Activated naive CD4-positive, alpha-beta T cell treated with Interleukin-2 at 50 U/mL for 16 hours (primary cell): ENCODE data around the gene CD247.
A peak's percentile ranks its signal among the peaks of the same experiment; 100 is the strongest.

Experiments used
- DNase-seq: peaks from one replicate; pipeline ENCODE4 v3.0.0-alpha.2; 2020

Gene CD247

DNA sequence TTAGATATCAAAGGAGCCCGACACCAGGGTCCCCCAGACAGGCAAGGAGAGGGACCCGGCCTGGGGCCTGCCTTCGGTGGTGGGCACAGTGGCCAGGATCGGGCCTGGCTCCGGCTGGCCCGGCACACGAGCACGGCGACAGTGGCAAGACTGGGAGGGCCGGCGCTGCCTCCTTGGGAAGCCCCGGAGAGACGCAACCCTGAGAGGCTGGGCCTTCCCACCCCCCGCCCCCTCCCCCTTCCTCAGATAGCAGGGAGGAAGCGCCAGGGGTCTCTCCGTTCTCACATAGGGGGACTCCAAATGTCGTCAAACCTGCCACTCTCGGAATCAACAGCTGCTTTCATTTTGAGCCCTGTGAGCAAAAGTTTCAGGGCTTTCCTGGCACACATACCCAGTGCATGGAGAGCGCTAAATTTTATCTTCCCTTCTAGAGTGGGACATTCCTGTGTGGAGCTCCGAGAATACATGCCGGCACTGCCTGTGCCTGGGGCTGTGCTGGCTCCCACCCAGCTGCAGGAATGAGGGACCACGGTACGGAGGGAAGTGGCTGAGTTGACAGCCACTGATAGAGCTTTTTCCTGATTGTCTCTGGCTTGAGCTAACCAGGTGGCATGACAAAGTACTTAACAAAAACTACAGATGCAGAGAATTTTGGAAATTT, 62.4 kb downstream of the CD247 start:
- DNase-seq, result peak; percentile 54

DNA sequence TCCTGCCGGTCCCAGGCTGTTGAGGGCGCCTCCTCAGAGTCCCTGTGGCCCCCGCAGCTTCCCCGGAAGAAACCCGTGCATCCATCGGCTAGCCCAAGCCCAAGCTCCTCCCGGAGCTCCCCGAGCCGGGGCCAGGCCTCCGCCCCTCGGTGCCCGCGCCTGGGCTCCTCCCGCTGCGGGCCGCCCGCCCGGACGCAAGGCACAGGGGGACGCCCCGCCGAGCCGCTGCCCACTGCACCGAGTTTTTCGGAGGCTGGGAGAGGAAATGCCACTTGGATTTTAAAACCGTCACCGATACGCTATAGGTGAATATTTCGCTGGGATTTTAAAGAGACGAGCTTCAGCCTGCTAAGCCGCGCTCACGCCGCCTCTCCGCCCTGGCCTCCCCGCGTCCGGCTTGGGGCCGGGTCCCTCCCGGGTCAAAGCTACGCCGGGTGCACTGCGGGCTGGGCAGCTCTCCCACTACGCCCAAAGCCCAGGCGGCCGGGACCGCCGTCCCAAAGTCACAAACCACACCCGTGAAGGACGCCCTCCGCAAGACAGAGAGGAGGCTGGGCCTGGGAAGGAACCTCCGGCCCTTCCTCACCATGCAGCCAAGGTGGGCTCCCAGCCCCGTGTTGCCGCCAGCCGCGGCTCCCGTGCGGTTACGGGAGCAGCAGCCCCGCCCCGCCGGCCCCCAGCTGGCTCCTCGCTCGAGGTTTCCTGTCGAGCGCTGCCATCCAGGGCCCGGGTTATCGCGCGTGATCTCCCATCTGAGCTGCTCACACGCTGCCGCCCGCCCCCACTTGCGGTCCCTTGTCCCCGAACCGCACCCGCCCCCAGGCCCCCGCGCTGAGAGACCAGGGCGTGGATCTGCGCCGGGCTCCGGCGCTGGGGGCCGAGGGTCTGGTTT, 63.2 kb downstream of the CD247 start:
- DNase-seq, result peak; percentile 82

DNA sequence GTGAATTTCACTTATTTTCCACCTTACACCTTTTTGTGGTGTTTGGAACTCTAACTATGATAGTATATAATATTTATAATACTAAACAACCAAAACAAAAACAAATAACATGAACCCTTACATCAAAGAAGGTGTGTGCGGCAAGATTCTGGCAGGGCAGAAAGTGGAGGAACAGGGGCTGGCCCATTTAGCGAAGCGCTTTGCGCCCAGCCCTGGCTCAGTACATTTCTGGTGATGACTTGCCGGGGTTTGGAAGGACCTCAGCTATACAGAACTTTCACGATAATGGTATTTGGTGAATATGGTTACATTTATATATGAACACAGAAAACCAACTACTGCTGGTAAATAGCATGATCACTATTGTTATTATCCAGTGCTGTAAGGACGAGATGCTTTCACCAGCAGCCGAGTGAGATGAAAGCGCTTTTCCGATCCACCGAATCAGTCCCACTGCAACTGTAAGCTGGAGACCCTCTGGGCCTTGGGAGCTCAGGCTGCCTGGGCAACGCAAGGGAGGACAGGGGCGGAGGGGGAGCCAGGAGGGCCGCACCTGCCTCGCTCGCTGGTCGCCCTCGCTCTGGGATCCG, 63.9 kb downstream of the CD247 start:
- peak; percentile 29 for DNase-seq

DNA sequence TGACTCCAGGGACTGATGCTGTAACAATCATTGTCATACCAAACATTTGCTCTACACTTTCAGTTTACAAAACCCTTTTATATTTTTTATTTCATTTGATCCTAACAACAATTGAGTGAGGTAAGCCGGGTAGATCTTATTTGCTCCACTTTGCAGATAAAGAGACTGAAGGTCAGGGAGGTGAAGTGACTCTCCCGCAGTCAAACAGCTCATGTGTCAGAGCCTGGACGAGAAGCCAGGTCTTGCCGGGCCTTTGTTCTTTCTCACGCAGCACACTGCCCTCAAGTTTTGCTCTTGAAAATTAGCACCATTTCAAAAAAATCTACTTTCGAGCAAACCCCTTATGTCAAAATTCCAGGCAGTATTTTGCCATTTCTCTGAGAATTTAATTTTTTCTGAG, 65.2 kb downstream of the CD247 start:
- DNase-seq, result no peak

DNA sequence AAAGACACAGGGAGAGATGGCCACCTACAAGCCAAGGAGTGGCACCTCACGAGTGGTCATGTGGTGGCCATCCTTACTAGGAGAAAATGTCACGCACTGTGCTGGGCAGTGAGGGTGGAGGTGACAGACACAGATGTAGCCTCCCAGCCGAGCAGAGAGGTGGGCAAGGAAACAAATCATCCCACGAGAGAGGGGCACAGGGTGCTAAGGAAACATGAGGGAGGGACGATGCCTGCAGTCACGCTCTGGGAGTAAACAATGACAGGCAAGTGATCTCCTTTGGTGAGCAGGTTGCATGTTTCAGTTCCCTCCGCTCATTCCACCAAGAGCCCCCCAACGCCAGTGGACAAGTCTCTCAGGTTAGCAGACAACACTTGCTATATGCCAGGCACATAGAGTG, 65.8 kb downstream of the CD247 start:
- DNase-seq, result no peak

DNA sequence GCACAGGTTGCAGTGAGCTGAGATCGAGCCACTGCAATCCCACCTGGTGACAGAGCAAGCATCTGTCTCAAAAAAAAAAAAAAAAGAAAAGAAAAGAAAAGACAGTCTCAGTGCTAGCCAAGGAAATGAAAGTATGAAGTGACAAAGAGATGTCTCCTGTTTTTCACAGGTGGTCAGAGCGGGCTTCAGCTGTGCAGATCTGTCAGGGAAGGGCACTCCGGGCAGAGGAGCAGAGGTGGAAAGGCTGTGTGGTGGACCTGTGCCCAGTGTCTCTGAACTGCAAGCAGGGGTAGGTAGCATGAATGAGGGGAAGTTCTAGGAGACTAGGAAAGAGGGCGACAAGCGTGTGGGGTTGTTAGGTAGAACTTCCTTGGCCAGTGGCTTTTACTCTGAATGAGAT, 67.5 kb downstream of the CD247 start:
- DNase-seq, result no peak

DNA sequence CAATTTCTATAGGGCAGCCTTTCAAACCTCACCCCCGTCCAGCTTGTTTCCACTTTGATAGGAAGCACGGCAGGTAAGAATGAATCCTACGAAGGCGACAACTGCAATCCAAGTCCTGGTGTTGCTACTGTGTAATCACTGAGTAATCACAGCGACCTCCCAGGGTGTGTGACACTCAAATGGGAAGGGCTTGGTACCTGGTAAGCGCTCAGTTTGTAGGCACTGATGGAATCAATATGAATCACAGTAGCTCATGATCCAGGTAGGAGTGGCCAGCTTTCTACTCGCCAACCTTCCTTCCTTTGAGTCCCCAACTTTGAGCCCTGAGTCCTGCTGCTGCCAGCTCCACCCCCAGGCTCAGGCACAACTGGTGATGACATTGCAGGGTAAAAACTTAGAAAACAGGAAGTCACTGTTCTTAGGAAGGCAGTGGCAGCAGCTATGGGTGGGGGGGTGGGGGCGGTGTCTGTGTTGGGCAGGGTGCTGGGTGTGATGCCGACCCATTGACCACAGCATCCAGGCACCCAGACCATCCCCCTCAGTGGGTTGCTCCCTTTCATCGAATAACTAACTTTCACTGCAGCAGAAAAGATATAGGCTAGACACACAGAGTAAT, 70.7 kb downstream of the CD247 start:
- DNase-seq, result peak; percentile 73

DNA sequence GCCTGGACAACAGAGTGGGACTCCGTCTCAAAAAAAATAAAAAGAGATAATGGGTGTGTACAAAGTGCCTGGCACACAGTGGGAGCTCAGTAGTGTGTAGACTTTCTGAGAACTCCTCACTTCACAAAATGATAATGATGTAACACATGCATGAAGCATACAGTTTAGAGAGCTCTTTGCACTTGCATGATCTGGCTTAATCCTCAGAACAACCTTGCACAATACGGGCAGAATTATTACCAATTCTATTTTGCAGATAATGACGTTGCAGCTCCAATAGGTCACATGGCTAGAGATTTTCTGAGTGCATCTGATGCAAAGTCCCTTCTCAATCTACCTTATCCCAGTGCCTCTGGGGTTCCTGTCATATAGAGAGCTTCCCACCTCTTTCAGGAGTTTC, 71.4 kb downstream of the CD247 start:
- DNase-seq, result no peak

DNA sequence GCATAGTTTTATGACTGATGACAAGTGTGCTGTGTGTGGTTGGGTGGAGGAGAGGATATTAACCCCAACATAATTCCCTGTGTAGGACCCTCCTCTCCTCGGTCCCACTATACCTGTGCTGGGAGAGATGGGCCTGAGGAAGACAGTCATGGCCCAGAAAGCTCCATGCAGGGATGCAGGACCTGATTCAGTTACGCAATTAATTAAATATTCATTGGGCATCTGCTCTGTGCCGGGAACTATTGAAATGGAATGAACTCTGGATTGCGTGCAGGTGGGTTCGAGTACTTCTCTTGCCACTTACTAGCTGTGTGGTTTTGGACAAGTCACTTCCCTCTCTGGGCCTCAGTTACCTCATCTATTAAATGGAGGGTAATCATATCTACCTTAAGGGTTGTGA, 74.6 kb downstream of the CD247 start:
- DNase-seq, result no peak

DNA sequence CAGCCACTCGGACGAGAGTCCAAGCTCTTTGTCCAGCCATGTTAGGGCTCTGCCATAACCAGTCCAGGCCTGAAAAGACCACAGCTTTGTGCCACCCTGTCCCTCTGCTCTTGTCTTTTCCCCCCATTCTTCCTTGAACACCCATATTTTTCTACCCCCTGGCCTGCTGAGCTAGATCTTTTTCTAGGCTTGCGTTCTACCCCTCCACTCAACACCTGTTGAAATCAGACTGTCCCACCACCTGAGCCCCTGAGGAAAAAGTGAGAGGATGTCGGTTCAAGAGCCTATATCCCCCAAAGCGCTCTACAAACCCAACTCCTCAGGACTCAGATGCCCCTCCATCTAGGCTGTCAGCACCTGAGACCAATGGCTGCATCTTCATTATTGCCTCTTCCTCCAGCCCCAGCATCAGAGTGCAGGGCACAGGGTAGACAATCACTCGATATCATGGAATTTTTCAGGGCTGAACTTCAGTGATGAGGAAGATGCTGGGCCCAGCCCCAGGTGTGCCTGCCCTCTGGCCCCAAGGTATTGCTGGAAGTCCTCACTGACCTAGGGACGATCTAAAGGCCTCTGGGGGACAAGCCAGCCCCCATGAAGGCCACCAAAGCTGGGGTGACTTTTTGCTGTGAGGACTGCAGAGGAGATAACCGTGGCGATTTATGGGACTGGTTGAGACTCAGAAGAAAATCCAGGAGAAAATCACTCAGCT, 75.3 kb downstream of the CD247 start:
- DNase-seq, result no peak

DNA sequence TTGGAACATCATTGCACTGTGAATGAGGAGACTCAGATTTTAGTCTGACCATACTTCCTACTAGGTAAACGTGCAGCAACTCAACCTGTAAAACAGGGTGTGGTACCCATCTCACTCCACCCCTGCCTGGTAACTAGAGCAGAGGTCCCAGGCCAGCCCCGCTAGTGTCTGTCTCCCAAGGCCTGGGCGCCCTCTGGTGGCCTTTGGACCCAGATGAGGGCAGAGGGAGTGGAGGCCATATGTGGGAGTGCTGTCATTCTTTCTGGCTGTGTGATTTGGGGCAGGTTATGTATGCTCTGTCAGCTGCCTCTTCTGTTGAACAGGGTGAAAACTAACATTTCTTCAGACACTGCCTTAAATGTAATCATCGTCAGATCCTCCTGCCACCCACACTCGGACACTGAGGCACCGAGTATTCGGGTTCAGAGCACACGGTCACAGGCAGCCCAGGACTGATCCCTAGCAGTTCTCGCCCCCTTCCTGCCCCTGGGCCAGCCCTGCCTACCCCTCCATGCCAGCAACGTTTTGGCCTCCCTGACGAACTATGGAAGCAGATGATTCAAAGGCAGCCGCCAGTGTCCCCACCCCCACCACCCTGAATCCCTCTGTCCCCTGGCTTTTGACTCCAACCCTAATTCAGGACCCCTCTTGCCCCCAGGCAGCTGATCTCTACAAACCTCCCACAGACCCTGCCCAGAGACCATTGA, 76.0 kb downstream of the CD247 start:
- DNase-seq, result peak; percentile 89

DNA sequence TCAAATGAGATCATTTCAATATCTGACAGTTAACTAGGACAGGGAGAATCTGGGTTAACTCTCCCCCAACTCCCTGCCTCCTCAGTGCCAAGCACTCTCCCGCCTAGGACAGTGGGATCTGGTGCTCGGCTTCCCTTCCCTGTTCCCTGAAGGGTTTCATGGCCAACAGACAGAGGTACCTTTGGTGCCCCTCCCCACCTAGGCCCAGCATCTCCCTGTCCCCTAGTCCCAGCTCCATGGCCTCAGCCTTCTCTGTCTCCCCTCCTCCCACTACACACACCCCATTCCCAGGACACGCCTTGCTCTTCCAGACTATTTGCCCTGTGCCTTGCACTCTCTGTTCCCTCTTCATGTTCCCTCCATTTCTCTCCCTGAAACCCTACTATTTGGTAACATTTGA, 77.1 kb downstream of the CD247 start:
- DNase-seq, result no peak

DNA sequence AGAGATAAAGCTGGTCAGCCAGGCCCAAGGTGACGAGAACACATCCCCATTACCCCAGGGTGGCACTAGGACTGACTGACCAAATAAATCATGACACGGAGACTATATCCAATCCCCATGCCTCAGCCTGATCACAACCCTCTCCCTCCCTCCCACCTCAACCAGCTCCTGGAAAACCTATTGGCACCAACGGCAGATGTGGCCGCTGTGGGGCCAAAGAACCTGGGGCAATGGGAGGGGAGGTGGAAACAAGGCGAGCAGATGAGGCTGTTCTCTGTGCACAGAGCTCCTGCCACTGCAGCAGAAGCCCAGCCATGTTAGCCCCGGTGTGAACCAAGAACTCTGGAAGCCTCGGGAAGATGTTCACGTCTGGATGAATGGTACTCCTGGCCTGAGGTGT, 77.6 kb downstream of the CD247 start:
- DNase-seq, result no peak

DNA sequence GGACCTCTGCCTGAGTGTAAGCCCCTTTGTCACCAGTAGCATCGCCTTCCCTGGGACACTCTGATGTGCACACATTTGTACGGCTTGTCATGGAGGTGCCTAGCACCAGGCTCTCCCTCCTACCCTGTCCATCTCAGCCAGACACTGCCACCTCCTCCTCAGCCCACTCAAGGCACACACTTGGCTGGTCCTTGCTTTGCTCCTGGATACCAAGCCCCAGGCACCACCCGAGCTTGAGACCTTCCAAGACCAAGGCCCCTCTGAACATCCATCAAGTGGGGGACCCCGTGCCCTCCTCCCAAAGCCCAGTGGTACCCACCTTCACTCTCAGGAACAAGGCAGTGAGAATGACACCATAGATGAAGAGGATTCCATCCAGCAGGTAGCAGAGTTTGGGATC, 78.0 kb downstream of the CD247 start:
- no peak for DNase-seq

DNA sequence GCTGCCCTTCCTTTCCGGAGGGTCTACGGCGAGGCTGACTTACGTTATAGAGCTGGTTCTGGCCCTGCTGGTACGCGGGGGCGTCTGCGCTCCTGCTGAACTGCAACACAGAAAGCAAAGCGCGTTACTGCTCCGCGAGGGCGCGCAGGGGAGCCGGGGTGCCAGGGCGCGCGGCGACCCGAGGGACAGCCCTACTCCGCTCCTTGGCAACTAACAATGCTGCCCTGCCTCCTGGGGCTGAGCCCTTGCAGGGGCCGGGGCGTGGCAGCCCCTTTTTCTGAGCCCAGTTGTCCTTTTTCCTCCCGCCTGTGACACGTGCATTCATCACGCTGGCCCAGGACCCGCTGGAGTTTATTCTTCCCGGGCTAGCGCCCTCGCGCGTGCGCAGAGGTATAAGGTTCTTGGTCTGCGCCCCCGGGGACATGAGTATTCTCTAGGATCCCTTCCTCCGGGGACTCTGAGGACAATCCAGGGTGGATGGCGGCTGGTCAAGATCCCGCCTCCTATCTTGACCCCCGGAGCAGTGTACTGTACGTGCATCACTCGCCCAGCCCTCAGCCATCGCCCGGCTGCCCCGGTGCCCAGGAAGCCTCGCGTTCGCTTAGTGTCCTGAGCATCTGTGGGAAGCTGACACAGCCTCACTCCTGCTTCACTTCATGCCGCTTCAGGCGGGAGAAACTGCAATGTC, 78.9 kb downstream of the CD247 start:
- DNase-seq, result no peak

DNA sequence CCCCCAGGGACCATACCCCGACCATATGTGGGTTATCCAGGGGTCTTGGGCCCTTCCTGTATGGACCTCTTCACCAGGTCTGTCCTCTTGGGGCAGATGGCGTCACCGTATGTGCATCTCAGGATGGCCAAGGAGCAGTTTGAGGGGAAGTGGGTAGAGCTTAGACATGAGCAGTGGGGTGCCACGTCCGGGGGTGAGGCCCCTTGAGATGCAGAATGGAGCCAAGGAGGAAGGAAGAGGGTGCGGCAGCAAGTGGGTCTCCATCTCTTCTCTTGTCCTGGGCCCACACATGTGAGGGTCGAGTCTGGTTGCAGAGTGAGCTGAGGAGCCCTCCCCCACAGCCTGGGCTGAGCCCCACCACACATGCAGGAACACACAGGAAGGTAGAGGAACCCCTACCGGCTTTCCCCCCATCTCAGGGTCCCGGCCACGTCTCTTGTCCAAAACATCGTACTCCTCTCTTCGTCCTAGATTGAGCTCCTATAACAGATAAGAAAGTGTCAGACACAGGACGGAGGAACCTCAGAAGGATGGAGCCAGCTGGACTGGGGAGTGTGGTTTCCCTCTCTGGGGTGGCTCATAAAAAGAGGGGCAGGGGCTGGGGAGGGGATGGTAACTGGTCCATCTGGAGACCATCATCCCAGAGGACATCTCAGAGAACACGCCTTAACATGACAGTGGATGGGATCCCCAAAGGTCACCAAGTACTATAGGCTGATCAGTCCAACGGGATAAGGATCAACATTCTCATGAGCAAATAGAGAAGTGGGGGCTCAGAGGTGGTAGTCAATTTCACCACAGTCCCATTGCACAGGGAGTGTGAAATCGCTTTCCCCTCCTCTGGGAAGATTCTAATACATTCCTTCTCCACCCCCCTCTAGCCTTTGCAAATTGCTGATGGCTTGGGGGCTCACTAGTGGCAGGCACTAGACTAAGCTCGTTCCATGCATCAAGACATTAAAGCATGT, 79.9 kb downstream of the CD247 start:
- DNase-seq, result no peak

DNA sequence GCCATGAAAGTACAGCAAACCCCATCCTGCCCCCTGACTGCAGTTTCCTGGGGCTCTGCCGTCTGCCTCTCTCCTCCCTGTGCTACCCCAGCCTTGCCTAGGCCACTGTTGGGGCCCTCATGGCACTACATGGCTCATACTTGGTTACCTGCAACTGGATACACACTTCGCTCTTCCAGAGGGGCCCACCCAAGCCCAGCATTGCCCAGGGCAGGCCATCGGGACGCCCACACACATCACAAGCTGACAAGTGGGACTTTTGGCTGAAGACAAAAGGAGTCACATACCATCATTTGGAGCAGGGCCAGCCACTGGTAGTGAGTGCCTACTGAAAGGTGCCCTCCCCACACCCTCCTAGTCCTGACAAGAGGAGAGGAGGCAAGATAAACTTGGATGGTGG, 82.8 kb downstream of the CD247 start:
- no peak for DNase-seq

DNA sequence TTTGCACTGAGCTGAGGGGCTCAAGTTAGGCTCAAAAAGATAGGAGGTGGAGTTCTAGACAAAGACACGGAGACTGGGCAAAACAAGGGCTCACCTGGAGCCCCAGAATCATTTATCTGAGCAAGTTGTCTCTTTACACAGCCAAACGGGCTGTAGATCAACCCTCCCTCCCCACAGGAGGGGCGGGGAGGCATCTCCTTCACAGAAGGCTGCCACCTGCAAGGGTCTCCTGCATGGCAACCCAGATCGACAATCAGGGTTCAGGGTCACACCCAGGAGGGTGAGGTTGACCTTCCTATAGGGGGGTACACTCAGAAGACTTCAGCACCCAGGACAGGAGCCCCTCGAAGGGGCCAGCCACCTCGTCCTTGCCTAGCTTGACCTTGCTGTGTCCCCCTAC, 84.0 kb downstream of the CD247 start:
- DNase-seq, result no peak

DNA sequence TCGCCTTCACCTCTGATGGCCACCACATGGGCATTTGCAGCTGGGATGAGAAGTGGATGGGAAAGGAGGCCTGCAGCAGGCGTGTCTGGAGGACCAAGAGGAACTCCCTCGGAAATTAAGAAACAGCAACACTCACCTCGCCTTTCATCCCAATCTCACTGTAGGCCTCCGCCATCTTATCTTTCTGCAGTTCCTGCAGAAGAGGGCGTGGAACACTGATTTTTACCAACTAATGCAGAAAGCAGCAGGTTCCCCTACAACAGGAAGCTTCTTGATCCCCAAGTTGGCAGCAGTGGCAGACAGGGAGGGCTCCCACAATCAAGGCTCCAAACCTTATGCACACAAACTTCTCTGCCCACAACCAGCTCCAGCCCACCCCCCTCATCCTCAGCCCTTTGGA, 84.4 kb downstream of the CD247 start:
- DNase-seq, result no peak

DNA sequence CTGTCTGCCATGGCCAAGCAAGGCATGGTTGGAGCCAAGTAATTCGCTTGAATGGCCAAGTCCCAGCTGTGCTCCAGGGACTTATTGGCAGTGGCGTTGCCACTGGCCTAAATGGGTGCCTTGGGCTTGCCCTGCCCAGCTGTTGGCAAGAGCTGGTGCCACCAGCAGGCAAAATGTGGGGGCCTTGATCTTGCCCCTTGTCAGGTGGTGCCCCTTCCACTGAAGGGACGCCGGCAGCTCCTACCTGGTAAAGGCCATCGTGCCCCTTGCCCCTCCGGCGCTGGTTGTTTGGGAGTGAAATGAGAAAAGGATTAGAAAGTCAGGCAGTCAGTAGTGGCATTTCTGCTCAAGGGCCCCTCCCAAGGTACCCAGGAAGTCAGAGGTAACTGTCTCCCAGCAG, 85.5 kb downstream of the CD247 start:
- DNase-seq, result no peak
